Measurements from ENCODE around the gene KLK11. TPM values are rescaled to one million over a fixed set of nuclear protein-coding genes. Genes with fewer than 3 reads are reported as not detected.

The KLK11 gene, protein sequence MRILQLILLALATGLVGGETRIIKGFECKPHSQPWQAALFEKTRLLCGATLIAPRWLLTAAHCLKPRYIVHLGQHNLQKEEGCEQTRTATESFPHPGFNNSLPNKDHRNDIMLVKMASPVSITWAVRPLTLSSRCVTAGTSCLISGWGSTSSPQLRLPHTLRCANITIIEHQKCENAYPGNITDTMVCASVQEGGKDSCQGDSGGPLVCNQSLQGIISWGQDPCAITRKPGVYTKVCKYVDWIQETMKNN
- total RNA-seq, result not detected in 2 replicates
- not detected in 2 replicates for polyA plus RNA-seq
- polyA plus RNA-seq (2011; cell fraction: cytosol; rRNA removed), result not detected in 2 replicates
- polyA plus RNA-seq (2011; cell fraction: nucleus; rRNA removed), result not detected in 2 replicates
- polyA plus RNA-seq (2012), result not detected in 2 replicates
- not detected in 2 replicates for polyA minus RNA-seq
- polyA minus RNA-seq (2011; cell fraction: cytosol; rRNA and poly(A)+ RNA removed), result not detected
- polyA minus RNA-seq (2011; cell fraction: nucleus; rRNA and poly(A)+ RNA removed), result not detected in 2 replicates
- Bru-seq, nascent RNA, result not detected
- not detected for BruChase-seq, experiment 1, labeled RNA remaining after a 6-hour chase
- not detected for BruChase-seq, experiment 2, labeled RNA remaining after a 2-hour chase
- long read RNA-seq, result 0 reads

- TF ChIP-seq JUN (IDR thresholded peaks at IDR 0.05; ENCODE audit: borderline replicate concordance, insufficient read depth, insufficient read length, low read depth) (no peak), CTCF (IDR thresholded peaks at IDR 0.05; ENCODE audit: extremely low read depth in 1 of 2, insufficient read depth in 1 of 2, low read depth in 1 of 2, low read length in 2 of 2) (no peak), FOS (IDR thresholded peaks at IDR 0.05; ENCODE audit: borderline replicate concordance, insufficient read depth, low read length) (no peak), EZH2 (IDR thresholded peaks at IDR 0.05; ENCODE audit: borderline replicate concordance, low read depth, low read length, severe bottlenecking) (no peak), POLR2A (IDR thresholded peaks at IDR 0.05; ENCODE audit: low read depth, low read length) (no peak), MYC (IDR thresholded peaks at IDR 0.05; ENCODE audit: low read depth, low read length) (no peak), POLR2AphosphoS5 (IDR thresholded peaks at IDR 0.05; ENCODE audit: insufficient read depth, low read depth, low read length) (no peak), GATA2 (IDR thresholded peaks at IDR 0.05; ENCODE audit: insufficient read depth, insufficient read length, low read depth, low read length) (no peak)
- TF ChIP-seq, protein P1, sequence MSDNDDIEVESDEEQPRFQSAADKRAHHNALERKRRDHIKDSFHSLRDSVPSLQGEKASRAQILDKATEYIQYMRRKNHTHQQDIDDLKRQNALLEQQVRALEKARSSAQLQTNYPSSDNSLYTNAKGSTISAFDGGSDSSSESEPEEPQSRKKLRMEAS (IDR thresholded peaks at IDR 0.05; ENCODE audit: insufficient read depth, insufficient read length), result no peak
- no peaks in the 10 kb centered on the region for H3K4me1 ChIP-seq (ENCODE audit: control insufficient read depth, extremely low read depth, insufficient read depth, low read length)
- no peaks in the 10 kb centered on the region for H3K79me2 ChIP-seq (ENCODE audit: control insufficient read depth, insufficient read depth, low read length)
- H3K4me3 ChIP-seq (replicated peaks in 1 of 3; ENCODE audit: insufficient read depth in 1 of 3, low read depth in 1 of 3, low read length in 3 of 3), result no peak within 1 kb of the TSS
- FAIRE-seq (no peak), DNase-seq (ENCODE audit: low read depth, low spot score) (no peak)
- no peaks in the 10 kb centered on the region for H3K36me3 ChIP-seq (ENCODE audit: control insufficient read depth in 2 of 2, extremely low read depth in 1 of 2, insufficient read depth in 2 of 2, low read length in 2 of 2)
- H3K27ac ChIP-seq (ENCODE audit: insufficient read depth, low read depth, low read length), result no peak within 1 kb of the TSS
- H3K9me1 ChIP-seq (replicated peaks; ENCODE audit: control insufficient read depth, extremely low read depth, insufficient read depth, low read length), result no peaks in the 10 kb centered on the region
- ChIA-PET CTCF (no interaction called here), POLR2A (no interaction called here)
- H3K9me3 ChIP-seq (replicated peaks; ENCODE audit: control insufficient read depth, insufficient read depth, low read length), result no peaks in the 10 kb centered on the region
- BruUV-seq (replicated peaks), result no TSS peak
- dilution Hi-C loops (cut with MboI; ENCODE audit: extremely low pct_ligation_motif_present, low sequenced_read_pairs), result no loop called here
- no peaks in the 10 kb centered on the region for H3K27me3 ChIP-seq (ENCODE audit: control insufficient read depth in 2 of 2, insufficient read depth in 2 of 2, low read length in 2 of 2)
- no peak within 1 kb of the TSS for H3K4me2 ChIP-seq (ENCODE audit: insufficient read depth, low read length)
- no peak within 1 kb of the TSS for H2AFZ ChIP-seq (ENCODE audit: low read depth, low read length)
- intact Hi-C loops (cut with micrococcal nuclease), result no loop called here
- no peak within 1 kb of the TSS for H3K9ac ChIP-seq (replicated peaks; ENCODE audit: extremely low read depth, insufficient read depth, low read length)
- no peaks in the 10 kb centered on the region for H4K20me1 ChIP-seq (replicated peaks; ENCODE audit: control insufficient read depth, extremely low read depth, insufficient read depth, low read length)
These were observed at the start of gene KLK11 for GRCh38 chr19:51026554-51026831. Gene KLK11, minus strand, starts transcription at chr19:51026616. Its CDS starts 985 bp downstream, at chr19:51025631.
